GM10248 (cell line): Measurements from ENCODE around the gene PNKD.

Experiments
- CTCF ChIA-PET: fragments of 300-600 bp; sonication (Branson Sonifier 250); formaldehyde crosslinking; extraction: SDS; loops from one replicate; lab custom pipeline; 2021; ENCODE audit warnings: antibody characterized with exemption; lab: Yijun Ruan, JAX
- POLR2A ChIA-PET: fragments of 350-650 bp; sonication (Branson Sonifier 250); formaldehyde crosslinking; extraction: SDS; loops from one replicate; lab custom pipeline; 2020; ENCODE audit warnings: antibody characterized with exemption; lab: Yijun Ruan, JAX
- DNase-seq: peaks from one replicate; pipeline ENCODE4 v3.0.0; 2012; ENCODE audit errors: extremely low spot score
- CTCF ChIP-seq: IDR thresholded peaks from 2 replicates; pipeline ENCODE4 v1.5.1; 2012; ENCODE audit warnings: mild to moderate bottlenecking, low read depth; ENCODE audit errors: extremely low read depth, missing control alignments, control extremely low read depth

The PNKD gene

GRCh38 chr2:218360453-218360852 lies 90.1 kb downstream of the PNKD start:
- DNase-seq, result no peak
- CTCF ChIA-PET, result interaction anchor here (0.9 to 6.7 kb wide), 5 partner anchors 8 to 64 kb away, joined by 3 to 76 read pairs (median 3); no protein-coding TSS in a partner anchor
- POLR2A ChIA-PET, result interaction anchor here (0.6 kb wide), 1 partner anchor 59 kb away, joined by 3 read pairs; no protein-coding TSS in a partner anchor
- no peak for TF ChIP-seq CTCF

GRCh38 chr2:218362606-218363005 lies 92.3 kb downstream of the PNKD start:
- no peak for TF ChIP-seq CTCF
- DNase-seq, result no peak
- ChIA-PET POLR2A (no interaction called here), CTCF (interaction anchor here (1.0 to 2.1 kb wide), 3 partner anchors 61 to 90 kb away, joined by 4 to 7 read pairs (median 5); no protein-coding TSS in a partner anchor)

GRCh38 chr2:218363736-218364135 lies 93.4 kb downstream of the PNKD start:
- ChIA-PET POLR2A (no interaction called here), CTCF (interaction anchor here (1.6 to 1.8 kb wide), 2 partner anchors 32 to 62 kb away, joined by 3 to 9 read pairs; no protein-coding TSS in a partner anchor)
- no peak for TF ChIP-seq CTCF
- no peak for DNase-seq

GRCh38 chr2:218364196-218364595 lies 93.9 kb downstream of the PNKD start:
- no peak for TF ChIP-seq CTCF
- ChIA-PET POLR2A (no interaction called here), CTCF (interaction anchor here (0.8 to 1.8 kb wide), 3 partner anchors 8 to 63 kb away, joined by 3 to 9 read pairs (median 3); partner anchors contain the start of gene CATIP)
- DNase-seq, result no peak

GRCh38 chr2:218366621-218367414 lies 96.5 kb downstream of the PNKD start:
- CTCF ChIA-PET, result interaction anchor here (0.8 to 1.6 kb wide), 9 partner anchors 9 to 481 kb away, joined by 3 to 9 read pairs (median 3); partner anchors contain the start of genes CATIP and SLC11A1

More at GRCh38 chr2:218366621-218367414, 96.5 kb downstream of the PNKD start:
- DNase-seq, result no peak
- no peak for TF ChIP-seq CTCF
- POLR2A ChIA-PET, result no interaction called here
